K562 (cell line): ENCODE results near the gene ZNF480.

Source experiments
- ATF7 ChIP-seq: fragments of 450-650 bp; IDR thresholded peaks from 2 replicates; pipeline ENCODE4 v1.7.1; 2014; ENCODE audit warnings: mild to moderate bottlenecking, moderate library complexity
- CBFB ChIP-seq: sonication (generic); formaldehyde crosslinking; IDR thresholded peaks from 2 replicates; pipeline ENCODE4 v1.4.0; 2020; ENCODE audit warnings: mild to moderate bottlenecking, missing genetic modification reagents
- CTCF ChIP-seq, 3 experiments: IDR thresholded peaks in 2 of 3; conservative IDR thresholded peaks in 1 of 3; 2 replicates each; pipeline ENCODE4 v1.5.1; 2011 to 2012; ENCODE audit warnings: low read length in 3 of 3, mild to moderate bottlenecking in 3 of 3, control low read depth in 2 of 3, improper control_type of control experiment in 1 of 3, inconsistent platforms in 1 of 3, low read depth in 1 of 3, mixed read lengths in 1 of 3, moderate library complexity in 1 of 3; ENCODE audit not compliant: insufficient read depth in 2 of 3
- ELF1 ChIP-seq: fragments of 200-800 bp; sonication (Bioruptor generic); IDR thresholded peaks from 2 replicates; pipeline ENCODE4 v1.6.1; 2016; ENCODE audit warnings: missing genetic modification characterization, missing compliant biosample characterization
- ETV6 ChIP-seq, 3 experiments: fragments of 150-350 bp in 1 of 3; sonication (generic) in 1 of 3; formaldehyde crosslinking in 1 of 3; IDR thresholded peaks; 2 replicates each; pipeline versions ENCODE4 v1.6.1 to v1.8.0; 2014 to 2022; ENCODE audit warnings: borderline replicate concordance in 2 of 3, low read depth in 2 of 3, antibody characterized with exemption in 1 of 3, low read length in 1 of 3, mild to moderate bottlenecking in 1 of 3, missing genetic modification reagents in 1 of 3
- EZH2 ChIP-seq: IDR thresholded peaks from 2 replicates; pipeline ENCODE4 v1.6.1; 2012; ENCODE audit warnings: low read depth, mild to moderate bottlenecking, inconsistent platforms, low read length, borderline replicate concordance
- FOS ChIP-seq: IDR thresholded peaks from 3 replicates; pipeline ENCODE4 v1.6.1; 2011; ENCODE audit not compliant: insufficient read length; ENCODE audit errors: extremely low read depth
- NR2C2 ChIP-seq, 2 experiments: fragments of 200-800 bp in 1 of 2; sonication (Bioruptor generic) in 1 of 2; sonication (generic) in 1 of 2; formaldehyde crosslinking in 1 of 2; IDR thresholded peaks; 2 replicates each; pipeline versions ENCODE4 v1.6.1 to v1.8.0; 2016 to 2022; ENCODE audit warnings: mild to moderate bottlenecking in 1 of 2, missing compliant biosample characterization in 1 of 2, missing genetic modification characterization in 1 of 2, missing genetic modification reagents in 1 of 2
- RBBP5 ChIP-seq: fragments of 200-600 bp; sonication (generic); IDR thresholded peaks from 2 replicates; pipeline ENCODE4 v1.6.1; 2012; ENCODE audit warnings: borderline replicate concordance, mild to moderate bottlenecking, low read length, control low read depth, inconsistent platforms; ENCODE audit not compliant: insufficient read depth, poor library complexity, severe bottlenecking
- TAF1 ChIP-seq: IDR thresholded peaks from 2 replicates; pipeline ENCODE4 v1.6.1; 2011; ENCODE audit warnings: mild to moderate bottlenecking, low read length, moderate library complexity; ENCODE audit not compliant: insufficient read depth, control insufficient read depth, severe bottlenecking; ENCODE audit errors: extremely low read depth
- ZBTB2 ChIP-seq: fragments of 450-650 bp; IDR thresholded peaks from 2 replicates; pipeline ENCODE4 v1.6.1; 2016; ENCODE audit warnings: antibody characterized with exemption
- ZFP30 ChIP-seq: fragments of 250-450 bp; sonication (Bioruptor Pico); IDR thresholded peaks from 2 replicates; pipeline ENCODE4 v1.8.0; 2022; ENCODE audit warnings: moderate library complexity, mild to moderate bottlenecking, inconsistent platforms, borderline replicate concordance
- ZNF217 ChIP-seq: sonication (generic); formaldehyde crosslinking; IDR thresholded peaks from 2 replicates; pipeline ENCODE4 v1.8.0; 2022; ENCODE audit warnings: mild to moderate bottlenecking, missing genetic modification reagents
- ZNF740 ChIP-seq, 3 experiments: fragments of 200-800 bp in 1 of 3; sonication (Bioruptor generic) in 1 of 3; sonication (generic) in 1 of 3; formaldehyde crosslinking in 1 of 3; IDR thresholded peaks; 2 replicates each; pipeline versions ENCODE4 v1.6.1 to v1.8.0; 2016 to 2022; ENCODE audit warnings: mild to moderate bottlenecking in 2 of 3, missing compliant biosample characterization in 2 of 3, missing genetic modification characterization in 2 of 3, missing genetic modification reagents in 1 of 3

GRCh38 chr19:52351512-52351911 is 54.5 kb downstream of the ZNF480 start:
- peak; percentile 20 to 27 (median 26); a peak in 2 of 6 replicates for TF ChIP-seq CTCF (IDR thresholded peaks at IDR 0.05 in 2 of 3, conservative IDR thresholded peaks at IDR 0.05 in 1 of 3; ENCODE audit: insufficient read depth in 2 of 3, low read depth in 1 of 3, low read length in 3 of 3)
- TF ChIP-seq ETV6 (IDR thresholded peaks at IDR 0.05; ENCODE audit: borderline replicate concordance in 1 of 2, low read depth in 2 of 2, low read length in 1 of 2), result no peak
- no peak for TF ChIP-seq ETV6 (CRISPR knock-in tag; IDR thresholded peaks at IDR 0.05; ENCODE audit: borderline replicate concordance)
- TF ChIP-seq CBFB (CRISPR knock-in tag), result no peak
- TF ChIP-seq EZH2, result no peak
- no peak for TF ChIP-seq ZFP30 (CRISPR knock-in tag)
- no peak for TF ChIP-seq RBBP5
- TF ChIP-seq ELF1, result no peak
- no peak for TF ChIP-seq ATF7
- no peak for TF ChIP-seq ZNF217 (CRISPR knock-in tag)
- no peak for TF ChIP-seq FOS
- TF ChIP-seq ZBTB2, result no peak
- TF ChIP-seq NR2C2 (CRISPR knock-in tag; IDR thresholded peaks at IDR 0.05), result no peak
- TF ChIP-seq NR2C2 (tag; IDR thresholded peaks at IDR 0.05), result no peak
- TF ChIP-seq ZNF740 (CRISPR knock-in tag; IDR thresholded peaks at IDR 0.05), result no peak
- TF ChIP-seq ZNF740 (tag; IDR thresholded peaks at IDR 0.05), result no peak
- TF ChIP-seq TAF1, result no peak
